HFFc6 (cell line): Measurements from ENCODE around the gene FAM89A. TPM values are rescaled to one million over a fixed set of nuclear protein-coding genes. Genes with fewer than 3 reads are reported as not detected.
A peak's percentile ranks its signal among the peaks of the same experiment; 100 is the strongest.

ENCODE experiments used
- DNase-seq: peaks from one replicate; pipeline ENCODE4 v3.0.0-alpha.2; 2018
- H3K27ac Mint-ChIP-seq: 2 replicates; pipeline ENCODE4 v1.8.0; 2020; ENCODE audit warnings: mild to moderate bottlenecking, mixed read lengths
- H3K27me3 Mint-ChIP-seq: 2 replicates; pipeline ENCODE4 v1.8.0; 2021; ENCODE audit warnings: mild to moderate bottlenecking, moderate library complexity, mixed read lengths; ENCODE audit not compliant: insufficient read depth
- H3K36me3 Mint-ChIP-seq: 2 replicates; pipeline ENCODE4 v1.8.0; 2021; ENCODE audit warnings: low read depth, mixed read lengths
- H3K4me1 Mint-ChIP-seq: 2 replicates; pipeline ENCODE4 v1.8.0; 2020; ENCODE audit warnings: low read depth, mixed read lengths
- H3K4me3 Mint-ChIP-seq: 2 replicates; pipeline ENCODE4 v1.8.0; 2020; ENCODE audit warnings: mild to moderate bottlenecking, moderate library complexity, mixed read lengths
- H3K9me3 Mint-ChIP-seq: 2 replicates; pipeline ENCODE4 v1.8.0; 2020; ENCODE audit warnings: mild to moderate bottlenecking, mixed read lengths
- CTCF ChIP-seq: fragments of 200-600 bp; sonication (generic); IDR thresholded peaks from 2 replicates; pipeline ENCODE4 v1.5.0; 2021; ENCODE audit warnings: antibody characterized with exemption, mild to moderate bottlenecking
- long read RNA-seq: library from polyadenylated mRNA; unstranded; transcript quantifications from one replicate; pipeline ENCODE4 v2.0.0, GENCODE V29; 2019
- total RNA-seq, 6 experiments: library from RNA; stranded (reverse); fragmentation: NEBNext Ultra II Directional; extraction: Animal tissue kit (Norgen Biotek cat#: 25700); gene quantifications; 2 replicates in 1 of 6; 3 replicates in 5 of 6; pipeline ENCODE4 v1.2.3, GENCODE V29; 2021

The FAM89A gene
- total RNA-seq: 1 to 10 TPM; 2.4 to 3.7 (median 2.9) TPM
- long read RNA-seq, partial matches to known transcripts: 0 of 2 reads
- long read RNA-seq, other reads (novel, unspliced or antisense): 2 of 2 reads

- no peak for TF ChIP-seq CTCF
- peaks cover 7% of the 10 kb centered on the region for H3K27me3 Mint-ChIP-seq
- DNase-seq: no peak
- 0 out of 2 replicates have a peak, but pooled peaks cover 6% of the 10 kb centered on the region for H3K4me1 Mint-ChIP-seq
- H3K9me3 Mint-ChIP-seq: peaks cover 3% of the 10 kb centered on the region; the same call in 1 of the 2 replicates
- H3K36me3 Mint-ChIP-seq: peaks cover 4% of the 10 kb centered on the region; the same call in 1 of the 2 replicates
- H3K4me3 Mint-ChIP-seq: peak within 1 kb of the TSS; percentile 78
- no peak within 1 kb of the TSS for H3K27ac Mint-ChIP-seq
Measured at GRCh38 chr1:231040019-231040799, at the start of gene FAM89A. FAM89A (minus strand) TSS chr1:231040254; CDS start chr1:231040211, 43 bp downstream.

DNA sequence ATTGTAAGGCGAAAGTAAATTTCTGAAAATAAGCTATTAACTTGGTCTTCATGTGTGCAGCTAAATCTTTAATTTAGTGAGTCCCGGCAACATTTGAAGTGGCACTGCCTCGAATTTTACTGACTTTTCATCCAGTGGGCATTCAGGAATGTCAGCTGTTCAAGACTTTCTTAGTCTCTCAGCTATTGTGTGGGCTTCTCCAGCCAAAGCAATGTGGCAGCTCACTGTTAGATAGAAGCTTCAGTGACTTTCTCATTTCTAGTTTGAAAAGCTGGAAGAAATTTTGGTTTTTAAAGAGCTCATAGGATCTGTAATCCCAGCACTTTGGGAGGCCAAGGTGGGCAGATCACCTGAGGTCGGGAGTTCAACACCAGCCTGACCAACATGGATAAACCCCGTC is 44.3 kb upstream of the FAM89A start:
- TF ChIP-seq CTCF: no peak
- Mint-ChIP-seq H3K27ac (no peak overlapping the region), H3K36me3 (no peaks in the 10 kb centered on the region), H3K9me3 (no peaks in the 10 kb centered on the region), H3K4me1 (no peaks in the 10 kb centered on the region), H3K27me3 (no peaks in the 10 kb centered on the region; the same call in none of the 2 replicates), H3K4me3 (no peak overlapping the region)
- DNase-seq: no peak

GRCh38 chr1:231079163-231079562 is 39.1 kb upstream of the FAM89A start:
- H3K9me3 Mint-ChIP-seq: no peaks in the 10 kb centered on the region
- TF ChIP-seq CTCF: no peak
- peaks cover 6% of the 10 kb centered on the region for H3K27me3 Mint-ChIP-seq
- DNase-seq: no peak
- no peaks in the 10 kb centered on the region for H3K4me1 Mint-ChIP-seq
- H3K27ac Mint-ChIP-seq: no peak overlapping the region
- no peak overlapping the region for H3K4me3 Mint-ChIP-seq
- H3K36me3 Mint-ChIP-seq: no peaks in the 10 kb centered on the region

DNA sequence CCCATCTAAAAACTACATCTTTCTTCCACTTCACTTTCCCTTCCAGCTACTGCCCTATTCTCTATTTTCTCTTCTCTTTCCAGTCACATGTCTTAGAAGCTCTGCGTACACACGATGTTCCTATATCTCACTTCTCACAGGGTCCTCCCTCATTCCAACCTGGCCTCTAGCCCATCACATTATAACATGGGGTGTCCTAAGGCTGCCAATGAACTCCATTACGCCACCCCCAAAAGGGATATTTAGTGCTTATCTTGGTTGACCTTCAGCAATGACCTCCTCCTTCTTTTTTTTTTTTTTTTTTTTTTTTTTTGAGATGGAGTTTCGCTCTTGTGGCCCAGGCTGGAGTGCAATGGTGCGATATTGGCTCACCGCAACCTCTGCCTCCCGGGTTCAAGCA is 38.2 kb upstream of the FAM89A start:
- peaks cover 6% of the 10 kb centered on the region for H3K27me3 Mint-ChIP-seq
- no peak overlapping the region for H3K4me3 Mint-ChIP-seq
- H3K4me1 Mint-ChIP-seq: no peaks in the 10 kb centered on the region
- H3K27ac Mint-ChIP-seq: no peak overlapping the region
- DNase-seq: no peak
- H3K36me3 Mint-ChIP-seq: no peaks in the 10 kb centered on the region
- no peaks in the 10 kb centered on the region for H3K9me3 Mint-ChIP-seq
- no peak for TF ChIP-seq CTCF

- no peak overlapping the region for H3K4me3 Mint-ChIP-seq
- H3K27me3 Mint-ChIP-seq: peaks cover 6% of the 10 kb centered on the region
- no peak overlapping the region for H3K27ac Mint-ChIP-seq
- DNase-seq: no peak
- no peaks in the 10 kb centered on the region for H3K36me3 Mint-ChIP-seq
- H3K9me3 Mint-ChIP-seq: no peaks in the 10 kb centered on the region
- no peaks in the 10 kb centered on the region for H3K4me1 Mint-ChIP-seq
- TF ChIP-seq CTCF: no peak
Measured at GRCh38 chr1:231076802-231077201, 36.7 kb upstream of the FAM89A start.
